Aorta (tissue), 5 donors: ENCODE measurements around the gene TAF8. TPM values are rescaled to one million over a fixed set of nuclear protein-coding genes. Genes with fewer than 3 reads are reported as not detected.
A peak's percentile ranks its signal among the peaks of the same experiment; 100 is the strongest.

Experiments
- ATAC-seq: fragments of 200-7000 bp; cut with Tn5 transposase; one replicate; pipeline ENCODE4 v1.9.1; 2022; ENCODE audit warnings: moderate library complexity; ENCODE audit not compliant: low FRiP score
- DNase-seq, 2 donors: peaks; one replicate each; pipeline ENCODE4 v3.0.0-alpha.2; 2020
- H3K27ac ChIP-seq, 2 donors: one replicate each; pipeline ENCODE4 v1.5.1; 2013; ENCODE audit warnings: low read length in 2 of 2, mild to moderate bottlenecking in 2 of 2, moderate library complexity in 2 of 2, control low read depth in 1 of 2, inconsistent platforms in 1 of 2, low read depth in 1 of 2
- H3K27me3 ChIP-seq, 2 donors: one replicate each; pipeline ENCODE4 v1.6.1; 2013; ENCODE audit warnings: control low read depth in 1 of 2, low read length in 1 of 2, mild to moderate bottlenecking in 1 of 2, moderate library complexity in 1 of 2; ENCODE audit not compliant: insufficient read depth in 2 of 2, control insufficient read depth in 1 of 2
- H3K36me3 ChIP-seq, 2 donors: one replicate each; pipeline ENCODE4 v1.6.1; 2013; ENCODE audit warnings: control low read depth in 1 of 2, low read length in 1 of 2, mild to moderate bottlenecking in 1 of 2; ENCODE audit not compliant: insufficient read depth in 2 of 2, control insufficient read depth in 1 of 2
- H3K4me1 ChIP-seq, 2 donors: one replicate each; pipeline ENCODE4 v1.6.1; 2013; ENCODE audit warnings: low read length in 2 of 2, control low read depth in 1 of 2, mild to moderate bottlenecking in 1 of 2, moderate library complexity in 1 of 2; ENCODE audit not compliant: insufficient read depth in 2 of 2, control insufficient read depth in 1 of 2
- H3K4me3 ChIP-seq, 2 donors: one replicate each; pipeline ENCODE4 v1.5.1; 2013; ENCODE audit warnings: low read length in 2 of 2, control low read depth in 1 of 2, mild to moderate bottlenecking in 1 of 2
- H3K9me3 ChIP-seq: one replicate; pipeline ENCODE4 v1.6.1; 2013; ENCODE audit warnings: mild to moderate bottlenecking, low read length; ENCODE audit not compliant: control insufficient read depth
- WGBS, 2 donors: extraction: QIAGEN DNeasy Blood & Tissue Kit; methylation state at CpG; one replicate each; pipeline ENCODE4 v1.1.7; 2013; 5-methylcytosine and 5-hydroxymethylcytosine counted together
- intact Hi-C, 2 donors: fragments of 100-400 bp; cut with DNase I; formaldehyde crosslinking; loops; one replicate each; pipeline versions ENCODE4 v1.14.2 to v1.15.0; 2022
- polyA plus RNA-seq, 2 donors: library from polyadenylated mRNA; stranded (reverse); fragments of 200-250 nt; gene quantifications; one replicate each; pipeline ENCODE4 v1.2.3, GENCODE V29; 2013
- total RNA-seq, 2 donors: library from RNA; stranded (reverse); fragmentation: NEBNext Ultra II Directional; extraction: Animal tissue kit (Norgen Biotek cat#: 25700); gene quantifications; one replicate each; pipeline ENCODE4 v1.2.1, GENCODE V29; 2021
- donor health status: healthy with polysubstance abuse.
- donor health status: Bipolar disorder and iron deficiency.
- donor health status: DM: no; HTN: no; CAD: no.
- donor health status: DM: no; HTN: no; CAD: no.
- donor health status: DM: yes; HTN: yes; CAD: no.

The TAF8 gene
- total and polyA plus RNA-seq, 4 donors, result 14.7 to 28.6 (median 19.6) TPM

- H3K27me3 ChIP-seq, result no peaks in the 10 kb centered on the region
- no peaks in the 10 kb centered on the region for H3K9me3 ChIP-seq
- H3K4me1 ChIP-seq, result no peaks in the 10 kb centered on the region
- ATAC-seq (no peak), DNase-seq (no peak)
- intact Hi-C loops, result no loop called here
- H3K36me3 ChIP-seq, result no peaks in the 10 kb centered on the region
- no peak overlapping the region for H3K27ac ChIP-seq
- no peak overlapping the region for H3K4me3 ChIP-seq
- WGBS, 2 donors, result 58 to 69% methylated on average over 10 of the region's 10 CpGs
Measured at GRCh38 chr6:42095776-42096541, 45.6 kb downstream of the TAF8 start.

GRCh38 chr6:42099340-42100028, 49.2 kb downstream of the TAF8 start:
- ATAC-seq, result no peak
- WGBS, 2 donors, result 71 to 73% methylated on average over 13 of the region's 13 CpGs
- DNase-seq, result no peak
- Histone ChIP-seq H3K27me3 (no peaks in the 10 kb centered on the region), H3K27ac (no peak overlapping the region), H3K4me3 (no peak overlapping the region), H3K4me1 (no peaks in the 10 kb centered on the region), H3K36me3 (no peaks in the 10 kb centered on the region), H3K9me3 (no peaks in the 10 kb centered on the region)
- intact Hi-C loops, result no loop called here

GRCh38 chr6:42100029-42100901, 49.9 kb downstream of the TAF8 start:
- intact Hi-C loops, result no loop called here
- Histone ChIP-seq H3K4me3 (no peak overlapping the region), H3K4me1 (no peaks in the 10 kb centered on the region), H3K27ac (no peak overlapping the region), H3K27me3 (no peaks in the 10 kb centered on the region), H3K9me3 (no peaks in the 10 kb centered on the region), H3K36me3 (no peaks in the 10 kb centered on the region)
- DNase-seq, result no peak
- 89% methylated on average over 14 of the region's 14 CpGs for WGBS, 2 donors
- no peak for ATAC-seq

GRCh38 chr6:42101186-42101657, 50.9 kb downstream of the TAF8 start:
- no peak for DNase-seq
- H3K4me3 ChIP-seq, result no peak overlapping the region
- H3K27me3 ChIP-seq, result no peaks in the 10 kb centered on the region
- no peaks in the 10 kb centered on the region for H3K4me1 ChIP-seq
- WGBS, 2 donors, result 79 to 80% methylated on average over 8 of the region's 8 CpGs
- H3K9me3 ChIP-seq, result no peaks in the 10 kb centered on the region
- intact Hi-C loops, result no loop called here
- no peaks in the 10 kb centered on the region for H3K36me3 ChIP-seq
- ATAC-seq, result no peak
- no peak overlapping the region for H3K27ac ChIP-seq

DNA sequence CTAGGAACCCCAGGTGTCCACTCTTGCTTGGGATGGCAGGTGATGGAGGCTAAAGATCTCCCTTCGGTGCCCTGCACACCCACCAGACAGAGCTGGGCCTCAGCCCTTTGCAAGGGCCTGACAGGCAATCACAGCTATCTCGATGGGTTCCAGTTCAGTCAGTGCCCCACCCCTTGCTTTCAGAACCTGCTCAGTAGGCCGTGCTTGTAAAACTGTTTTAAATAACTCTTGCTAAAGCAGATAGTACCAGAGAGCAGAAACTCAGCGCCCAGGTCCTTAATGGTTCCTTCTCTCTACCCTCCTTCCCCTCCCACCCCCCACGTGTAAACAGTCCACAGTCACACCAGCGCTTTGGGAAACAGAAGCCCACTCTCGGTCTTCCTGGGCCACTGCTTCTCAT, 52.9 kb downstream of the TAF8 start:
- intact Hi-C loops, result no loop called here
- 95% methylated on average over 7 of the region's 7 CpGs for WGBS, 2 donors
- Histone ChIP-seq H3K4me3 (no peak overlapping the region), H3K27ac (no peak overlapping the region), H3K4me1 (no peaks in the 10 kb centered on the region), H3K36me3 (no peaks in the 10 kb centered on the region), H3K9me3 (no peaks in the 10 kb centered on the region), H3K27me3 (no peaks in the 10 kb centered on the region)
- ATAC-seq (no peak), DNase-seq (no peak)

- H3K4me1 ChIP-seq, result no peaks in the 10 kb centered on the region
- no peak overlapping the region for H3K4me3 ChIP-seq
- no peaks in the 10 kb centered on the region for H3K9me3 ChIP-seq
- 94 to 97% methylated on average over 12 of the region's 12 CpGs for WGBS, 2 donors
- ATAC-seq, result no peak
- intact Hi-C loops, result no loop called here
- DNase-seq, result no peak
- H3K27me3 ChIP-seq, result no peaks in the 10 kb centered on the region
- no peaks in the 10 kb centered on the region for H3K36me3 ChIP-seq
- no peak overlapping the region for H3K27ac ChIP-seq
Measured at GRCh38 chr6:42103753-42104094, 53.4 kb downstream of the TAF8 start.

GRCh38 chr6:42104095-42104803, 53.9 kb downstream of the TAF8 start:
- intact Hi-C loops, result no loop called here
- ATAC-seq, result peak; percentile 41

GRCh38 chr6:42104804-42105125, 54.4 kb downstream of the TAF8 start:
- Histone ChIP-seq H3K36me3 (no peaks in the 10 kb centered on the region), H3K4me3 (no peak overlapping the region), H3K27ac (no peak overlapping the region), H3K27me3 (no peaks in the 10 kb centered on the region), H3K9me3 (peaks cover 2% of the 10 kb centered on the region), H3K4me1 (no peaks in the 10 kb centered on the region)
- DNase-seq (no peak), ATAC-seq (no peak)
- 27 to 38% methylated on average over 14 to 16 of the region's 16 CpGs for WGBS, 2 donors
- intact Hi-C loops, result no loop called here

More at GRCh38 chr6:42104095-42104803, 53.9 kb downstream of the TAF8 start:
- Histone ChIP-seq H3K9me3 (no peaks in the 10 kb centered on the region), H3K4me1 (no peaks in the 10 kb centered on the region), H3K36me3 (no peaks in the 10 kb centered on the region), H3K27ac (no peak overlapping the region), H3K4me3 (no peak overlapping the region), H3K27me3 (no peaks in the 10 kb centered on the region)
- 6% methylated on average over 54 to 66 of the region's 66 CpGs for WGBS, 2 donors
- peak; percentile 75 to 82 for DNase-seq
